Embryonic facial prominence (tissue), 1 donor: ENCODE data around the gene PLCL1.
"Not testable (repeated sequence)": the region's sequence is repeated elsewhere in the genome, so short reads cannot be mapped to it uniquely, and the experiment has no call there.

ENCODE experiments used
- DNase-seq: peaks from one replicate; pipeline ENCODE4 v3.0.0-alpha.2; 2016; ENCODE audit errors: extremely low spot score

The PLCL1 gene

DNA sequence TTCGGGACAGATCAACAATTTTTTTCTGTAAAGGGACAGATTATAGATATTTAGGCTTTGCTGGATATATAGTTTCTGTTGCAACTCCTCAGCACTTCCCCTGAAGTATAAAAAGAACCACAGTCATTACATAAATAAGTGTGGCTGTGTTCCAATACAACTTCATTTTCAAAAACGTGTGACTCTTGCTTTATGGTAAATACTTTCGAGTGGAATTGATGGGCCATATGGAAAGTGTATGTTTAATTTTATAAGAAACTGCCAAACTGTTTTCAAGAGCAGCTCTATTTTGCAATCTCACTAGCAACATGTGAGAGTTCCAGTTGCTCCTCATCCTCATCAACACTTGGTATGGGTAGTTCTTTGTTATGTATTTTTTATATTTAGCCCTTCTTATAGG is 370.9 kb downstream of the PLCL1 start:
- DNase-seq: no peak

DNA sequence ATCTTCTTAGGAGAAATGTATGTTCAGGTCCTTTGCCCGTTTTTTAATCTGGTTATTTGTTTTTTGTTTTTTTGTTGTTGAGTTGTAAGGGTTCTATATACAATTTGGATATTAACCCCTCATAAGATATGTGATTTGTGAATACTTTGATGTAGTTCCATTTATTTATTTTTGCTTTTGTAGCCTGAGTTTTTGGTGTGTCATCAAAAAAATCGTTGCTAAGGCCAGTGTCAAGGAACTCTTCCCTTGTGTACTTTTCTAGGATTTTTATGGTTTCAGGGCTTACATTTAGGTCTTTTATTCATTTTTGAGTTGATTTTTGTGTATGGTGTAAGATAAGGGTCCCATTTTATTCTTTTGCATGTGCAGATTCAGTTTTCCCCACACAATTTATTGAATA is 372.6 kb downstream of the PLCL1 start:
- no peak for DNase-seq

DNA sequence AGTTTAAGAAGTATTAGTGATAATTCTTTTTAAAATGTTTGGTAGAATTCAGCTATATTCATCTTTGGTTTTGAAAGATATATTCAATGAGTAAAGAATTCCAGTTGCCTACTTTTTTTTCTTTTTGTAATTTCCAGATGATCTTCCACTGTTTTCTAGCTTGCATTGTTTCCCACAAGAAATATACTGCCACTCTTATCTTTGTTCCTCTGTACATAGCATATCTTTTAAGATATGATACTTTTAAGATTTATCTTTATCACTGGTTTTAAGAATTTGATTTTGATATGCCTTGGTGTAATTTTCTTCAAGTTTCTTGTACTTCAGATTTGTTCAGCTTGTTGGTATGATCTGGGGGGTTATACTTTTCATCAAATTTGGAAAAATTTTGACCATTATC is 374.4 kb downstream of the PLCL1 start:
- DNase-seq: no peak

DNA sequence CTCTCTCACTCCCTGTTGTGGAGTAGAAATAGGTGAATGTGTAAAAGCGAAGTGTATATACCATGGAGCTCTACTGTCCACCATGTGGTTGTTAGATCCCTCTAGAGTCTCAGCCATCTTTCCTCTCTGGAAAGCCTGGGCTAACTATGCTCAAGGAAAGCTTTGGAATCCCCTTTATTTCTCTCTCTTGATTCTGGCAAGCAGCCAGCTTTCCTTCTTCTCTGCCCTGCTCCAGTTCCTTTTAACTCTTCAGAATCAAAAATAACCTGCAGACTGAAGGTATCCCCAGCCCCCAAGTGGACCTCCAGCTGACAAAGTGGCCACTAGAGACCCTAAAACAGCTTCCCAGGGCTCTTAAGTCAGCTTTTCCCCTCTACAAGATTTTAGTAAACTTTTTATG is 381.9 kb downstream of the PLCL1 start:
- no peak for DNase-seq

DNA sequence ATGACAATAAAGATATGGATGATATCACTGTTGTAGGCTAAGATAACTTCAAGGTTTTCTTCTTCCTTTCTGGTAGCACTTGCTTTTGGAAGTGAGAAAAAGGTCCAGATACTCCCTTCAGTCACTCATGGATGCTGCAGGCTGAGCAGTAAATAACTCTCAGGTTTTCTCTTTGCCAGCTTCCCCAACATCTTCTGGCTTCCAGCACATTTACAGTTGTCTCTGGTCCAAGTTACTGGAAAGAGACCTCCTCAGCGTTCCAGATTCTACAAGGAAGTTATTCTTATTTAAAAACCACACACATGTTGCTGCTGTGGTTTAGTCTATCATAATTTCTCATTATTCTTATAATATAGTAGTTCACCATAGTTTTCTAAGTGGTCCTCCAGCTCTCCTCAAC is 383.4 kb downstream of the PLCL1 start:
- DNase-seq: no peak

DNA sequence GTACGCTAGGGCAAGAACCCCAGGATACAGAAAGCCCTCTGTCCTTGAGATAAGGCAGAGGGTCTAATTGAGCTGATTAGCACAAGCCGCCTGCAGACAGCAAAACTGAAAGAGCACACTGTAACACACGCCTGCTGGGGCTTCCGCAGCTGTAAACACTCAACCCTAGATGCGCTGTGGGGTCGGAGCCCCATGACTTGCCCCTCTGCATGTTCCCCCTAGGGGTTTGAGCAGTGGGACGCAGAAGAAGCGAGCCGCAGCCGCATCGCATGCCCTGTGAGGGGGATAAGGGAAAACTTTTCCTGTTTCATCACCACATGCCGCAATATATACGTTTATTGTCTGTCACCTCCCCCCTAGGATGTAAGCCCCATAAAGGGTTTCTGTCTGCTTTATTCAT is 384.6 kb downstream of the PLCL1 start:
- no peak for DNase-seq

DNA sequence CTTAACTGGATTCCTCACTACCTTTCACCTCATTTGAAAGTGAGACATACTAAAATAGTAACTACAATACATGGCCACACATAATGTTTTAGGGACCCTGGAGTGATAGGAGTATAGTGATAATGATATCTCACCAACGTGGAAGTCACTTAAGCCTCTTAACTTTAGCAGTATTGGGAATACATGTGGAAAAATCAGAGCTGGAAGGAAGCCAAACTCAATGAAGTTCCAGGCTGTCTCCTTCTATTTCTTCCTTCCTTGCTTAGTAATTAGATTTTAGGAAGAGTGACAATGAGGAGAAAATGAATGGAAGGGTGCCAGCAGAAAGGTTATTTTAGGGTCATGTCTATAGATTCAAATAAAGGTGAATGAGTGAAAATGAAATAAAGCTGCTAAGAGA is 387.3 kb downstream of the PLCL1 start:
- no peak for DNase-seq

DNA sequence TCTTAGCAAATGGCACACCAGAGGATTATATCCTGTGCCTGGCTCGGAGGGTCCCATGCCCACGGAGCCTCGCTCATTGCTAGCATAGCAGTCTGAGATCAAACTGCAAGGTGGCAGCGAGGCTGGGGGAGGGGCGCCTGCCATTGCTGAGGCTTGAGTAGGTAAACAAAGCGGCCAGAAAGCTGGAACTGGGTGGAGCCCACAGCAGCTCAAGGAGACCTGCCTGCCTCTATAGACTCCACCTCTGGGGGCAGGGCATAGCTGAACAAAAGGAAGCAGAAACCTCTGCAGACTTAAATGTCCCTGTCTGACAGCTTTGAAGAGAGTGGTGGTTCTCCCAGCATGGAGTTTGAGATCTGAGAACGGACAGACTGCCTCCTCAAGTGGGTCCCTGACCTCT is 392.2 kb downstream of the PLCL1 start:
- DNase-seq: not testable (repeated sequence)
